VCaP (cell line): ENCODE results near the gene PAX5.

Source experiments
- H3K27ac ChIP-seq: fragments of 450-650 bp; 2 replicates; pipeline ENCODE4 v1.5.1; 2017
- TF ChIP-seq, protein P1 (sequence below): fragments of 450-650 bp; conservative IDR thresholded peaks from 2 replicates; pipeline ENCODE4 v1.5.1; 2017; ENCODE audit warnings: mild to moderate bottlenecking, moderate library complexity

PAX5 gene

DNA sequence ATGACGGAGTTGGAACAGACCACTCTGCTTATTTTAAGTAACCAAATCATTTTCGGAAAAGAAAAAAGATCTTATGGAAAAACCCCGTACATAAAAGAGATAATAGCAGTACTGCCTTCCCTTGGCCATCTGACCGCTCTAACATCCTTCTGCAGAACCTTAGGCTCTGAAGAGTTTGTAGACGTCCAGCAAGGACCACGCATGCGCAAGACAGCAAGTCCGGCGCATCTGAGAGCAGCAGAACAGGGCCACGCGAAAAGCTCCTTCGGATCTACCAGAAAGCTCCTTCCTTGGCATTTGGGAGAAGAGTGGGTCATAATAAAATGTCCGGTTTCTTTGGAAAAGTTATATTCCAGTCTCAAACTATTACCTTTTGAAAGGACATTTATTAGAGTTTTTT is 26.8 kb downstream of the PAX5 start:
- TF ChIP-seq, protein P1, sequence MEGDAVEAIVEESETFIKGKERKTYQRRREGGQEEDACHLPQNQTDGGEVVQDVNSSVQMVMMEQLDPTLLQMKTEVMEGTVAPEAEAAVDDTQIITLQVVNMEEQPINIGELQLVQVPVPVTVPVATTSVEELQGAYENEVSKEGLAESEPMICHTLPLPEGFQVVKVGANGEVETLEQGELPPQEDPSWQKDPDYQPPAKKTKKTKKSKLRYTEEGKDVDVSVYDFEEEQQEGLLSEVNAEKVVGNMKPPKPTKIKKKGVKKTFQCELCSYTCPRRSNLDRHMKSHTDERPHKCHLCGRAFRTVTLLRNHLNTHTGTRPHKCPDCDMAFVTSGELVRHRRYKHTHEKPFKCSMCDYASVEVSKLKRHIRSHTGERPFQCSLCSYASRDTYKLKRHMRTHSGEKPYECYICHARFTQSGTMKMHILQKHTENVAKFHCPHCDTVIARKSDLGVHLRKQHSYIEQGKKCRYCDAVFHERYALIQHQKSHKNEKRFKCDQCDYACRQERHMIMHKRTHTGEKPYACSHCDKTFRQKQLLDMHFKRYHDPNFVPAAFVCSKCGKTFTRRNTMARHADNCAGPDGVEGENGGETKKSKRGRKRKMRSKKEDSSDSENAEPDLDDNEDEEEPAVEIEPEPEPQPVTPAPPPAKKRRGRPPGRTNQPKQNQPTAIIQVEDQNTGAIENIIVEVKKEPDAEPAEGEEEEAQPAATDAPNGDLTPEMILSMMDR: no peak
- no peak overlapping the region for H3K27ac ChIP-seq

DNA sequence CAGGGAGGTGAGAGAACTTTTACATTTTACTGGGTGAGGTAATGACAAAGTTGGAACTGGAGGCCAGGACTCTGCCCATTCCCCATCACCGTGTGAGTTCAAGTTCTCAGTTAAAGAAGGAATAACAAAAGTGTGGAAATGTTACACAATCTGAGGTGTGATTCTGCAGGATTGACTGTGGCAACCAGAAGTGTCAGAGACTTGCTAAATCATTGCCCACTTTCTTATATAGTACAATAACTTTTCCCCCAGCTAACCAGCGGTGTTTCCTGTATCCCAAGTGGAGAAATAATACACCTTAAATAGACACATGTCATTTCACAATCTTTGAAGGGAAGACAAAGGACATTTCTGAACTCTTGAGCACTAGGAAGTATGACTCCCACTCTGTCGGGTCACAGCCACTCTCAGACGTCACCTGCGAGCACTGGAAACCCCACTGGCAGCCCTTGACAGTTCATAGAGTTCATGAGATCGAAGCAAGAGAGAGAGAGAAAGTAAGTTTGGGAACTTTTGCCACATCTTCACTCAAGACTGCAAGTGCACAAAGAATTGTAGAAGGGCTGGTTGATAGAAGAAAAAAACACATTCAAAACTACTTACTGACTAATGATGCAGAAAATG is 28.4 kb downstream of the PAX5 start:
- H3K27ac ChIP-seq: no peak overlapping the region

DNA sequence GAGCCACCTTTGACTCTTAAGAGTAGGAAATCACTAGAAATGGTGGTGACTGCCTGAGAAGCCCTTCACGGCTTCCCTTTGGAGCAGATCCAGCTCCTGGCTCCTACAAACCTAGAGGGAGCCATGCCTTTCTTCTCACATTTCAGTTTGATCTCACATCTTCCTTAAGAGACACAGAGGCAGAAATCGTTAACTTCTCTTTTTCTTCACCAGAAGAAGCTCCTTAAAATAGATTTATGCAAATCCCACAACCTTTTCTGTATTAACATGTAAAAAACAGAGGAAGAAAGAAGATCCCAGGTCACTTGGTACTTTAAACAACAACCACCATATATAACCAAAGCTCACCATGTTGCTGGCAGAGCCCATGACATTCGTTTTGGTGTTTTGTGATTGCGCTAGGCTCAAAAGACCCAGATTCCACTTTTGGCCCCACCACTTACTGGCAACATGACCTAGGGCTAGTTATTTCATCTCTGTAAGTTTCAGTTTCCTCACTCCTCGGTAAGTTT is 29.6 kb downstream of the PAX5 start:
- H3K27ac ChIP-seq: no peak overlapping the region
- TF ChIP-seq, protein P1: no peak

More for the DNA sequence above, 28.4 kb downstream of the PAX5 start:
- TF ChIP-seq, protein P1: no peak

DNA sequence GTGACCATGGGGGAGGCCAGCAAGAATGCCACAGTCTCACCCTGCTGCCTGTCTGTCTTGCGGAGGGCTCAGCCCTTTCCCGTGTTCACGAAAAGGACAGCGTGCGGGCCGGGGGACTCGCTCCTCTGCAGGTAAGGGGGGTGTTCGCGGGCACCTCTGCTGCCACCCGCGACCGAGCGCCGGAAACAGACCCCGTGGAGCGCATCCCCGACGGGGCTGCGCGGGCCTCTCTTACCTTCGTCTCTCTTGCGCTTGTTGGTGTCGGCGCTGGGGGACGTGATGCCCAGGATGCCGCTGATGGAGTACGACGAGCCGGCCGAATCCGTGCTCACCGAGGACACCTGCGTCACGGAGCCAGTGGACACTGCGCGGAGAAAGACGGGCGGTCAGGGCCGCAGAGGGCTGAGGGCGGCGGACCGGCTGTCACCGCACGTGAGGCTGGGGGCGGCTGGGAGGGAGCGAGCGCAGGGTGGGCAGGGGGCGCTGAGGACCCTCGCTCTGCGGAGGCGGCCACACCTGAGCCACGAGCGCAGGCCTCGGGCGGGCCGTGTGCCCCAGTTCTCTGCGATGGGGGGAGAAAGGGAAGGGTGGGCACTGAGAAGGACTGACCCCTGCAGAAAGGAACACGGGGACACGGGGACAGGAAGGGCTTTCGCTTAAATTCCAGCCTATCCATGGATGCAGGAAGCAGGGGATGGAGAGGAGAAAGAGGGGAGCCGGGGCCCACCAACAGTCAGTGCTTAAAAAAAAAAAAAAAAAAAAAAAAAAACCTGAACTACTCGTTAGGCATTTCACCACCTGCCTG is 31.5 kb downstream of the PAX5 start:
- H3K27ac ChIP-seq: no peak overlapping the region
- TF ChIP-seq, protein P1: no peak

DNA sequence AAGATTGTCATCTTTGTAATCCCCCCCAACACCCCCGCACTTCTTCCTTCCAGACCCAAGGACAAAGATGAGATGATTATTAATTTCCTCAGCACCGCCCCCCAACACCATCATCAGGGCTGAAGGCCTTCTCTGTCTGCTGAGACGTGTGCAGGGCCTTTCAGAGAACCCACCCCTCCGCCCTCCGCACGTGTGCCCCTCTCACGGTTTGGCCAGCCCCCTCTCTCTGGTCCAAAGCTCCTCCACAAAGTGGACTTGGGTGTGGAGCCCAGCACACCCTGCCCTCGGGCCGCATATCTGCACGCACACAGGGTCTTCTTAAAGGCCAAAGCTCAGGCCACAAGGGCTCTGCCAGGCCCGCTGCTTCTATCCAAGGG is 32.0 kb downstream of the PAX5 start:
- no peak overlapping the region for H3K27ac ChIP-seq
- TF ChIP-seq, protein P1: no peak

DNA sequence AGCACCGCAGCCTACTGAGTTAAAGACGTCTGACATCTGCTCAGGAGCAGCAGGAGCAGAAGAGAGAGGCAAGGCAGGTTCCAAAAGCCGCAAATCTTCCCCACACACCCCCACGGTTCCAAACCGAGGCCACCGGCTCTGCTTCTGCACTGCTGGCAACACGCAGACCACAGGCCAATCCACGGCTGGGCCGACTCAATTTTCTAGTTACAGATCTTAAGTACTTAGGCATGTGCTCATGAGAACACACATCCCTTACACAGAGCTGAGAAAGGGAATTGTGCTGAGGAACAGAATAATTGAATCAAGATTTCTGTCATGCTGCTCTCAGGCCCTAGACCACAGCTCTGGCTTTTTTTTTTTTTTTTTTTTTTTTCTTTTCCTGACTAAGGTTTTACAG is 32.6 kb downstream of the PAX5 start:
- TF ChIP-seq, protein P1: no peak
- no peak overlapping the region for H3K27ac ChIP-seq

DNA sequence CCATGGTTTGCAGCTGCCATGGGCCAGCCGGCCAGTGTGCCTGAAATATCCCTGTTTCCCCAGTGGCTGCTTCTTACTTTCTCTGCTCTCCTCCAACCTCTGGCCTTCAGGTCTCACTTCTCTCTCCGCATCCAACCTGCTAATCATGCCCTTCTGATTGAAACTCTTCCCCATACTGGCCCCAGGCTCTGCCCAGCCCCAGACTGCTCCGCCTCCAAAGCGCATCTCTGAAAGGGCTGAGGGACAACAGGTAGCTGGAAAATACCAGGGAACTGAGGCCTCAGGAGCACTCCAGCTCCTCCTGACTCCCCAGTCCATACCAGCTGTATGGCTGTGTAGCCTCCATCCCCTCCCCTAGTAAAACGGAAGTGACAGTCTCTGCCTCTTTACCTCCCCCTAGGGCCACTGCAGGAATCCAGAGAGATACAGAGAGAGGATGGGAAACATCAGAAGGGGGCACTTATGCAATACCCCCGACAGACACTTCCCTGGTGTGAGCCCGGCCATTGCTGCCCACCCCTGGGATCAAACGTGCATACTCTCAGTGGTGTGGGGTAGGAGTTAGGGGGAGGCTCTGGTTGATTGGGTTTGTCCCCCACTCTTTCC is 34.2 kb downstream of the PAX5 start:
- no peak overlapping the region for H3K27ac ChIP-seq
- TF ChIP-seq, protein P1: no peak
